ENCODE measurements around the gene LRCOL1.

LRCOL1 gene

GRCh38 chr12:132651444-132652100 lies 41.2 kb upstream of the LRCOL1 start:
- Histone ChIP-seq H3K4me3 (no peak overlapping the region), H3K27ac (no peak overlapping the region)
- DNase-seq (ENCODE audit: low spot score), result no peak
- TF ChIP-seq CTCF (IDR thresholded peaks at IDR 0.05), result no peak

- no peak for DNase-seq (ENCODE audit: low spot score)
- no peak for TF ChIP-seq CTCF (IDR thresholded peaks at IDR 0.05)
- no peak overlapping the region for H3K4me3 ChIP-seq
- no peak overlapping the region for H3K27ac ChIP-seq
Measured at GRCh38 chr12:132649226-132649945, 39.0 kb upstream of the LRCOL1 start.

- H3K27ac ChIP-seq, result no peak overlapping the region
- no peak overlapping the region for H3K4me3 ChIP-seq
- DNase-seq (ENCODE audit: low spot score), result no peak
- TF ChIP-seq CTCF (IDR thresholded peaks at IDR 0.05), result no peak
Measured at GRCh38 chr12:132648616-132649225, 38.3 kb upstream of the LRCOL1 start.

- no peak for TF ChIP-seq CTCF (IDR thresholded peaks at IDR 0.05)
- Histone ChIP-seq H3K4me3 (no peak overlapping the region), H3K27ac (no peak overlapping the region)
Measured at GRCh38 chr12:132647858-132648257, 37.5 kb upstream of the LRCOL1 start.

GRCh38 chr12:132646850-132647249 lies 36.5 kb upstream of the LRCOL1 start:
- TF ChIP-seq CTCF (IDR thresholded peaks at IDR 0.05), result no peak
- no peak for DNase-seq (ENCODE audit: low spot score)
- no peak overlapping the region for H3K27ac ChIP-seq
- H3K4me3 ChIP-seq, result no peak overlapping the region

More at GRCh38 chr12:132647858-132648257, 37.5 kb upstream of the LRCOL1 start:
- no peak for DNase-seq (ENCODE audit: low spot score)

GRCh38 chr12:132642846-132643835 lies 32.8 kb upstream of the LRCOL1 start:
- no peak for DNase-seq (ENCODE audit: low spot score)
- no peak for TF ChIP-seq CTCF (IDR thresholded peaks at IDR 0.05)
- Histone ChIP-seq H3K4me3 (no peak overlapping the region), H3K27ac (no peak overlapping the region)
